Measurements from ENCODE around the gene PDGFA. TPM values are rescaled to one million over a fixed set of nuclear protein-coding genes. Genes with fewer than 3 reads are reported as not detected.

PDGFA gene
- total and polyA plus RNA-seq, 7 experiments from 2014 or later = 0.16 to 2.6 (median 1.1) TPM; not detected in 3

DNA sequence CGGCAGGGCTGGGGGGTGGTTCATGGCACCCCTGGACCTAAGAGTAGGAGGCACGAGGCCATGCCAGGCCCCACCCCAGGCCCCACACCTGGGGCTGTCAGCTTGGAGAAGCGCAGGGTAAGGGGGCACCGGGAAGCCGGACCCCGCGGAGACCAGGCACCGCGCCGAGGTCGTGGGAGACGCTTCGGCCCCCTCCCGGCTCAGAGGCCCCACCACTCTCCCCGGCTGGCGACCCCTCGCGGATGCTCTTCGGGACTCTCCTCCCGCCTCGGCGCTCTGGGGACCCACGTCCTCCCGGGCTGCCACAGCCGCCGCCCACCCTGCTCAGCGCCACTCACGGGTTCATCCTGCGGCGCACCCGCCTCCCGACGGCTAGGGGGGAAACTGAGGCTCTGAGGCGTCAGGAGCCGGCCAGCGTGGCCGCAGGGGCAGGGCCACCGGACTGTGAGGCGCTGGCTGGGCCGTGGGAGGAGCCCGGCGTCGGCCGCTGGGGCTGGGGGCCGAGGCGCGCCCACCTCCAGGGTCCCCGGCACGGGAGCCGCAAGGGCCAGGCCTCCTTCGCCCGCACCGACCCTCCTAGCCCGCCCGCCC lies 25.9 kb downstream of the PDGFA start:
- intact Hi-C loops (cut with micrococcal nuclease) = no loop called here
- Histone ChIP-seq H3K4me1 (ENCODE audit: control insufficient read depth in 2 of 2, insufficient read depth in 2 of 2, low read length in 2 of 2) (no peaks in the 10 kb centered on the region), H3K36me3 (ENCODE audit: control insufficient read depth in 2 of 3, insufficient read depth in 3 of 3, low read length in 3 of 3) (no peaks in the 10 kb centered on the region), H3K27me3 (ENCODE audit: control insufficient read depth in 2 of 2, insufficient read depth in 2 of 2, low read length in 2 of 2) (peaks cover 0 to 3% of the 10 kb centered on the region in 2 donors), H3K4me3 (ENCODE audit: low read length) (no peak overlapping the region), H3K9me3 (ENCODE audit: control insufficient read depth in 2 of 3, low read length in 3 of 3) (no peaks in the 10 kb centered on the region), H3K27ac (ENCODE audit: low read depth, low read length) (no peak overlapping the region)
- peaks cover 0 to 11% (median 5%) of the 10 kb centered on the region in 7 donors for H3K4me1 Mint-ChIP-seq
- H3K27me3 Mint-ChIP-seq = peaks cover 0 to 6% (median 0%) of the 10 kb centered on the region in 5 donors
- ChIA-PET CTCF (no interaction called here), POLR2A (no interaction called here)
- no peak overlapping the region for H3K4me3 Mint-ChIP-seq
- no peak for ATAC-seq
- H3K36me3 Mint-ChIP-seq = peaks cover 0 to 2% (median 0%) of the 10 kb centered on the region in 5 donors
- no peak for DNase-seq
- no peaks in the 10 kb centered on the region for H3K9me3 Mint-ChIP-seq
- H3K27ac Mint-ChIP-seq = no peak overlapping the region

DNA sequence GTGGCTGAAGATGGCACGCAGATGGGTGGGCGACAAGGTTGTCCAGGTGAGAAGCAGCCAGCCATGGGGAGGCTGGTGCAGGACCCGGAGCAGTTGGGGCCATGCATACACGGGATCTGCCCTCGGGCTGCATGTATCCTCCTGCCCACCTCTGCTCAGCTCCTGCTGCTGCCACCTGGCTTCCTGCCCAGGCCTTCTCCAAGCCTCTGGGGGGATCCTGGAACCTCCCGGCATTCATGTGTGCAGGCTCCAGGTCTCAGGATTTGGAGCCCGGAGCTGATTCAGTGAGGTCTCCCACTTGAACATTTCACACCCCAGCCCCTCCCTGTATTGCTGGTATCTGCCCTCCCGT lies 27.0 kb downstream of the PDGFA start:
- Mint-ChIP-seq H3K27me3 (peaks cover 0 to 13% (median 0%) of the 10 kb centered on the region in 5 donors), H3K27ac (no peak overlapping the region), H3K4me3 (no peak overlapping the region), H3K4me1 (peaks cover 0 to 4% (median 0%) of the 10 kb centered on the region in 7 donors), H3K9me3 (no peaks in the 10 kb centered on the region), H3K36me3 (no peaks in the 10 kb centered on the region)
- CTCF ChIA-PET = no interaction called here
- peaks cover 0 to 3% of the 10 kb centered on the region in 2 donors for H3K27me3 ChIP-seq (ENCODE audit: control insufficient read depth in 2 of 2, insufficient read depth in 2 of 2, low read length in 2 of 2)
- POLR2A ChIA-PET = no interaction called here
- no peaks in the 10 kb centered on the region for H3K36me3 ChIP-seq (ENCODE audit: control insufficient read depth in 2 of 3, insufficient read depth in 3 of 3, low read length in 3 of 3)
- ATAC-seq (no peak), DNase-seq (no peak)
- H3K9me3 ChIP-seq (ENCODE audit: control insufficient read depth in 2 of 3, low read length in 3 of 3) = no peaks in the 10 kb centered on the region
- intact Hi-C loops (cut with micrococcal nuclease) = no loop called here
- H3K4me3 ChIP-seq (ENCODE audit: low read length) = no peak overlapping the region
- H3K27ac ChIP-seq (ENCODE audit: low read depth, low read length) = no peak overlapping the region
- no peaks in the 10 kb centered on the region for H3K4me1 ChIP-seq (ENCODE audit: control insufficient read depth in 2 of 2, insufficient read depth in 2 of 2, low read length in 2 of 2)

DNA sequence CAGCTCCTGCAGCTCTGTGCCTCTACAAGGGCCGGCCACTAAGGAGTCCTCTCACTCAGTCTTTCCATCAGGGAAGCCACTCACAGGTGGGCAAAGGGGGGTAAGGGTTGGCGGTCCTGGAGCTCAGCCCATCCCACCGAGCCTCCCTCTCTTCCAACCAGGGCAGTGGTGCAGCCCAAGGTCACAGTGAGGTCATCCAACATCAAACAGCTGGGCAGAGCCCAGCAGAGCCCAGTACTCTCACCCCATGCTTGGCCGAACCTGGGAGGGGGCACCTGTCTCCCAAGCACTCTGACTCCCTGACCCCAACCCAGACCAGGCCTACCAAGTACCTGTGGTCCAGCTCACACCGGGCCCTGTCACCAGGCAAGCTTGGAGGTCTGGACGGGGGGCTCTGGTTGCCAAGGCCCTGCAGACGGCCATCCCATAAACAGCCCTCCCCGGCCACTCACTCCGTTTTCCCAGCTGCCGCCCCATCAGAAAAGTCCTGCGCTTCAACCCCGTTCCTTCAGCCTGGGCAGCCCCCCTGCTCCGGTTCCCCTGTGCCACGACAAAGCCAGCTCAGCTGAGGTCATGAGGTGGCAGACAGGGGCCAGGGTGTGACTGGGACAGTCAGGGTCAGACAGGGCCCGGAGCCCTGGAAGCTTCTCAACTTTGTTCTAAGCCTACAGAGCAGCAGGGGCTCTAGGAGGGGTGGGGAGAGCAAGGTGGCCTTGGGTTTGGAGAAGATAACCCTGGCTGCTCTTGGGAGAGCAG lies 27.5 kb downstream of the PDGFA start:
- Histone ChIP-seq H3K9me3 (ENCODE audit: control insufficient read depth in 2 of 3, low read length in 3 of 3) (no peaks in the 10 kb centered on the region), H3K4me1 (ENCODE audit: control insufficient read depth in 2 of 2, insufficient read depth in 2 of 2, low read length in 2 of 2) (no peaks in the 10 kb centered on the region), H3K4me3 (ENCODE audit: low read length) (no peak overlapping the region), H3K27ac (ENCODE audit: low read depth, low read length) (no peak overlapping the region), H3K27me3 (ENCODE audit: control insufficient read depth in 2 of 2, insufficient read depth in 2 of 2, low read length in 2 of 2) (peaks cover 0 to 3% of the 10 kb centered on the region in 2 donors), H3K36me3 (ENCODE audit: control insufficient read depth in 2 of 3, insufficient read depth in 3 of 3, low read length in 3 of 3) (no peaks in the 10 kb centered on the region)
- POLR2A ChIA-PET = no interaction called here
- Mint-ChIP-seq H3K27me3 (peaks cover 0 to 17% (median 0%) of the 10 kb centered on the region in 5 donors), H3K27ac (no peak overlapping the region), H3K4me3 (no peak overlapping the region), H3K36me3 (no peaks in the 10 kb centered on the region), H3K9me3 (no peaks in the 10 kb centered on the region), H3K4me1 (no peaks in the 10 kb centered on the region)
- CTCF ChIA-PET = no interaction called here
- ATAC-seq = no peak
- DNase-seq = no peak
- intact Hi-C loops (cut with micrococcal nuclease) = no loop called here

DNA sequence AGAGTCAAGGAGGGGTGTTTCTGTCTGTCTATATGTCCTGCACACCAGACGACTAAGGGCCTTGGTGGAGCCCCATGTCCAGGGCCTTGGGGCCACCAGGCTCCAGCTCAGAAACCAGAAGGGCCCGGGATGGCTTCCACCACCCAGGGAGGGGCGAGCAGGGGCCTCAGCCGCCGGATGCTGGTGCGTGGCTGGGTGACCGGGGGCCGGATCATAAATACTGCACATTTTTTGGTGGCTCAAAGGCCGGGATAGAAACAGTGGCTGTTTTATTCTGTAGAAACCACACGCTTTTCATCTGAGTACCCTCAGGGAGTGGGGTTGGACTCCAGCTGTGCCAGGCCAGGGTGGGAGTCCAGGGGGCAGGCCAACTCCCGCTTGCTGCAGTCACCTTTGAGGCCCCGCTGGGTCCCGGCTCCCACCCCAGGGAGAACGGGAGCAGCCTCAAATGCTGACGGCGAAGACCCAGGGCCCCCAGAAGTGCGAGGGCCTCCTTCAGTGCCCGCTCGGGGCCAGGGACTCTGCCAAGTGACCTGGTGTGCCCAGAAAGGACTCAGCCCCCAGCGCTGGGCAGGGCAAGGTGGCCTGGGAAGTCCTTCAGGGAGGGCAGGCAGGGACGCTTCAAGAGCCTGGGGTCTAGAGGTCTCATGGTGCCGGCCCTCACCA lies 28.2 kb downstream of the PDGFA start:
- ChIA-PET POLR2A (no interaction called here), CTCF (no interaction called here)
- ATAC-seq (no peak), DNase-seq (no peak)
- Histone ChIP-seq H3K9me3 (ENCODE audit: control insufficient read depth in 2 of 3, low read length in 3 of 3) (no peaks in the 10 kb centered on the region), H3K27me3 (ENCODE audit: control insufficient read depth in 2 of 2, insufficient read depth in 2 of 2, low read length in 2 of 2) (peaks cover 0 to 3% of the 10 kb centered on the region in 2 donors), H3K36me3 (ENCODE audit: control insufficient read depth in 2 of 3, insufficient read depth in 3 of 3, low read length in 3 of 3) (no peaks in the 10 kb centered on the region), H3K4me3 (ENCODE audit: low read length) (no peak overlapping the region), H3K27ac (ENCODE audit: low read depth, low read length) (no peak overlapping the region), H3K4me1 (ENCODE audit: control insufficient read depth in 2 of 2, insufficient read depth in 2 of 2, low read length in 2 of 2) (no peaks in the 10 kb centered on the region)
- H3K36me3 Mint-ChIP-seq = no peaks in the 10 kb centered on the region
- H3K27me3 Mint-ChIP-seq = peaks cover 0 to 19% (median 0%) of the 10 kb centered on the region in 5 donors
- intact Hi-C loops (cut with micrococcal nuclease) = no loop called here
- H3K9me3 Mint-ChIP-seq = no peaks in the 10 kb centered on the region
- H3K4me1 Mint-ChIP-seq = no peaks in the 10 kb centered on the region
- no peak overlapping the region for H3K4me3 Mint-ChIP-seq
- no peak overlapping the region for H3K27ac Mint-ChIP-seq

DNA sequence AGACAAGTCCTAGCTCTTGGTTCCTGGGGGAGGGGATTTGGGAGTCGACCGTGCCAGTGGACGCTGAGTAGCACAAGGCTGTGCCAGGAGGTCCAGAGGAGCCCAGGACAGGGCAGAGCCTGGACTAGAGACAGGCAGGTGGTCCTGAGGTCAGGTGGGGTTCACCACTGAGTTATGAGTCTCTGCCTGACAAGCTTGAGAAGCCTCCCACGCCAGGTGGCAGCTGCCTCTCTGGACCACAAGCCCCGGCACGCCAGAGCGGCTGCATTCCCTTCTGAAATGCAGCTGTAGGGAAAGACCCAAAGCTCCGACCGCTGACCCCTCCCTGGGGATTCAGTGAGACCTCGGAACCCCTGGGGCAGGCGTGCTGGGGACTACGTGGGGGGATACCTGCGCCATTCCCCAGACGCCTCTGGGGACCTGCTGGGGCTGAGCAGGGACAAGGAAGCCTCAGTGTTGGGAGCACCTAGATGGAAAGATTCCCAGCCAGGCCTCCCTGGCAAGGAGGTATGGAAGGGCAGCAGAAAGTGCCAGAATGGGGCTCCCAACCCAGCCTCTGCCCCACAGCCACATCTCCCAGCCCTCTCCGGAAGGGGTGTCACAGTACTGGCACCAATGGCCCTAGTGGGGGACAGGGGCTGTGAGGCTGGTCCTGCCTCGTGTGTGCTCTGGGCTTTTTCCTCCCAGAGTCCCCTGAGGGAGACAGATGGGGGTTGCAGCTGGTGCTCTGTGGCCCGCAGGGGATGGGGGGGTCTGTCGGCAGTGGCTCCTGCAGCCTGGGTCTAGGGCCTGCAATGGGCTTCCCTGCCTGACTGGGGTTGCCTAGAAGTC lies 29.0 kb downstream of the PDGFA start:
- no peak for DNase-seq

DNA sequence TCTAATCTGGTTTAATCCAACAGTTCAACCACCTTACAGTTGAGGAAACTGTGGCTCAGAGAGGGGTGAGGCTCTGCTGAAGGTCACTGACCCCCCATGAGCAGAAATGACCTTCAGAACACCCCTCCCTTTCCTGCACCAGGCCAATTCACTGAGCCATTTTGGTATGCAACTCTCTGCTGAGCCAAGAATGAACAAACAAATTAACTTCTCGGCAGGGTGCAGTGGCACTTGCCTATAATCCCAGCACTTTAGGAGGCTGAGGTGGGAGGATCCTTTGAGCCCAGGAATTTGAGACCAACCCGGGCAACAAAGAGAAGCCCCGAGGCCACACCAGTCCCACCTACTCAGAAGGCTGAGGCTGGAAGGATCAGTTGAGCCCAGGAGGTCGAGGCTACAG lies 29.8 kb downstream of the PDGFA start:
- ChIA-PET CTCF (no interaction called here), POLR2A (no interaction called here)
- Mint-ChIP-seq H3K27me3 (peaks cover 0 to 19% (median 0%) of the 10 kb centered on the region in 5 donors), H3K4me1 (no peaks in the 10 kb centered on the region), H3K36me3 (no peaks in the 10 kb centered on the region), H3K4me3 (no peak overlapping the region), H3K9me3 (peaks cover 0 to 2% (median 0%) of the 10 kb centered on the region in 11 donors), H3K27ac (no peak overlapping the region)
- intact Hi-C loops (cut with micrococcal nuclease) = no loop called here
- H3K4me3 ChIP-seq (ENCODE audit: low read length) = no peak overlapping the region
- H3K27me3 ChIP-seq (ENCODE audit: control insufficient read depth in 2 of 2, insufficient read depth in 2 of 2, low read length in 2 of 2) = peaks cover 0 to 3% of the 10 kb centered on the region in 2 donors
- H3K27ac ChIP-seq (ENCODE audit: low read depth, low read length) = no peak overlapping the region
- ATAC-seq (no peak), DNase-seq (no peak)
- no peaks in the 10 kb centered on the region for H3K9me3 ChIP-seq (ENCODE audit: control insufficient read depth in 2 of 3, low read length in 3 of 3)
- no peaks in the 10 kb centered on the region for H3K36me3 ChIP-seq (ENCODE audit: control insufficient read depth in 2 of 3, insufficient read depth in 3 of 3, low read length in 3 of 3)
- no peaks in the 10 kb centered on the region for H3K4me1 ChIP-seq (ENCODE audit: control insufficient read depth in 2 of 2, insufficient read depth in 2 of 2, low read length in 2 of 2)

More for the DNA sequence above, 29.0 kb downstream of the PDGFA start:
- CTCF ChIA-PET = no interaction called here
- H3K9me3 ChIP-seq (ENCODE audit: control insufficient read depth in 2 of 3, low read length in 3 of 3) = no peaks in the 10 kb centered on the region
- H3K4me3 ChIP-seq (ENCODE audit: low read length) = no peak overlapping the region
- POLR2A ChIA-PET = no interaction called here
- no peaks in the 10 kb centered on the region for H3K36me3 ChIP-seq (ENCODE audit: control insufficient read depth in 2 of 3, insufficient read depth in 3 of 3, low read length in 3 of 3)
- no peak for ATAC-seq
- Mint-ChIP-seq H3K9me3 (peaks cover 0 to 2% (median 0%) of the 10 kb centered on the region in 11 donors), H3K27me3 (peaks cover 0 to 19% (median 0%) of the 10 kb centered on the region in 5 donors), H3K36me3 (no peaks in the 10 kb centered on the region), H3K27ac (no peak overlapping the region), H3K4me3 (no peak overlapping the region), H3K4me1 (no peaks in the 10 kb centered on the region)
- intact Hi-C loops (cut with micrococcal nuclease) = no loop called here
- H3K4me1 ChIP-seq (ENCODE audit: control insufficient read depth in 2 of 2, insufficient read depth in 2 of 2, low read length in 2 of 2) = no peaks in the 10 kb centered on the region
- no peak overlapping the region for H3K27ac ChIP-seq (ENCODE audit: low read depth, low read length)
- H3K27me3 ChIP-seq (ENCODE audit: control insufficient read depth in 2 of 2, insufficient read depth in 2 of 2, low read length in 2 of 2) = peaks cover 0 to 3% of the 10 kb centered on the region in 2 donors
